COLO668 (cell line): ENCODE results near the gene ARPC5.
A peak's percentile ranks its signal among the peaks of the same experiment; 100 is the strongest.
"Not testable (repeated sequence)": the region's sequence is repeated elsewhere in the genome, so short reads cannot be mapped to it uniquely, and the experiment has no call there.

Source experiments
- DNase-seq: peaks from one replicate; lab custom pipeline; 2025; ENCODE audit not compliant: unreplicated experiment; lab: John Stamatoyannopoulos, UW

Gene ARPC5

GRCh38 chr1:183612975-183613374, 22.6 kb downstream of the ARPC5 start:
- DNase-seq: not testable (repeated sequence)

- no peak for DNase-seq
These were observed 23.2 kb downstream of the ARPC5 start for GRCh38 chr1:183612407-183612806.

GRCh38 chr1:183611021-183611420, 24.6 kb downstream of the ARPC5 start:
- DNase-seq: no peak

GRCh38 chr1:183609759-183610452, 25.7 kb downstream of the ARPC5 start:
- DNase-seq: no peak

- peak; percentile 18 for DNase-seq
These were observed 26.3 kb downstream of the ARPC5 start for GRCh38 chr1:183609313-183609712.

- no peak for DNase-seq
These were observed 28.1 kb downstream of the ARPC5 start for GRCh38 chr1:183607322-183607980.

- no peak for DNase-seq
These were observed 29.7 kb downstream of the ARPC5 start for GRCh38 chr1:183605904-183606303.

- no peak for DNase-seq
These were observed 30.8 kb downstream of the ARPC5 start for GRCh38 chr1:183604815-183605214.

GRCh38 chr1:183604038-183604808, 31.4 kb downstream of the ARPC5 start:
- DNase-seq: no peak

- DNase-seq: no peak
These were observed 33.1 kb downstream of the ARPC5 start for GRCh38 chr1:183602510-183602909.

GRCh38 chr1:183600634-183601033, 34.9 kb downstream of the ARPC5 start:
- no peak for DNase-seq

GRCh38 chr1:183600136-183600535, 35.4 kb downstream of the ARPC5 start:
- no peak for DNase-seq

- no peak for DNase-seq
These were observed 37.2 kb downstream of the ARPC5 start for GRCh38 chr1:183598386-183598785.

- DNase-seq: no peak
These were observed 37.8 kb downstream of the ARPC5 start for GRCh38 chr1:183597656-183598347.

- DNase-seq: no peak
These were observed 39.1 kb downstream of the ARPC5 start for GRCh38 chr1:183596500-183596899.

GRCh38 chr1:183595537-183595936, 40.0 kb downstream of the ARPC5 start:
- DNase-seq: no peak

- DNase-seq: no peak
These were observed 42.2 kb downstream of the ARPC5 start for GRCh38 chr1:183593356-183593755.

- no peak for DNase-seq
These were observed 42.9 kb downstream of the ARPC5 start for GRCh38 chr1:183592733-183593132.

GRCh38 chr1:183590244-183591191, 45.1 kb downstream of the ARPC5 start, which contains the start of gene NCF2:
NCF2 (minus strand) TSS chr1:183590459; CDS start chr1:183590329, 130 bp downstream.
- DNase-seq: no peak

- no peak for DNase-seq
These were observed 45.7 kb downstream of the ARPC5 start for GRCh38 chr1:183589874-183590243.
